ENCODE measurements around the gene SEC14L3.

Gene SEC14L3

GRCh38 chr22:30444632-30445437, 27.0 kb downstream of the SEC14L3 start:
- peak in 9 of 14 donors; percentile 18 to 68 (median 28) for DNase-seq

GRCh38 chr22:30441088-30441487, 30.7 kb downstream of the SEC14L3 start:
- no peak for DNase-seq

GRCh38 chr22:30439836-30440235, 32.0 kb downstream of the SEC14L3 start:
- no peak for DNase-seq

- DNase-seq, result no peak
These were observed 32.6 kb downstream of the SEC14L3 start for GRCh38 chr22:30439226-30439625.

GRCh38 chr22:30438559-30438958, 33.3 kb downstream of the SEC14L3 start:
- no peak for DNase-seq

GRCh38 chr22:30436196-30436595, 35.6 kb downstream of the SEC14L3 start:
- DNase-seq, result no peak

GRCh38 chr22:30435674-30436126, 36.1 kb downstream of the SEC14L3 start:
- DNase-seq, result no peak

- no peak for DNase-seq
These were observed 37.0 kb downstream of the SEC14L3 start for GRCh38 chr22:30434843-30435242.

- DNase-seq, result no peak
These were observed 38.0 kb downstream of the SEC14L3 start for GRCh38 chr22:30433773-30434172.

GRCh38 chr22:30433227-30433626, 38.6 kb downstream of the SEC14L3 start:
- DNase-seq, result no peak

GRCh38 chr22:30432520-30432919, 39.3 kb downstream of the SEC14L3 start:
- DNase-seq, result no peak

GRCh38 chr22:30432096-30432495, 39.7 kb downstream of the SEC14L3 start:
- DNase-seq, result no peak

- DNase-seq, result no peak
These were observed 40.9 kb downstream of the SEC14L3 start for GRCh38 chr22:30430933-30431332.

- no peak for DNase-seq
These were observed 41.9 kb downstream of the SEC14L3 start for GRCh38 chr22:30429887-30430286.

- DNase-seq, result no peak
These were observed 43.9 kb downstream of the SEC14L3 start for GRCh38 chr22:30427871-30428270.

GRCh38 chr22:30426388-30427353, 45.1 kb downstream of the SEC14L3 start:
- peak in 11 of 14 donors; percentile 5 to 62 (median 34) for DNase-seq

- DNase-seq, result peak in 11 of 14 donors; percentile 17 to 53 (median 36)
These were observed 46.0 kb downstream of the SEC14L3 start, which contains the start of gene MTFP1 for GRCh38 chr22:30425616-30426387. TSS of gene MTFP1 (plus strand) at chr22:30425768. CDS start at chr22:30425880, 112 bp downstream.

- DNase-seq, result no peak
These were observed 46.5 kb downstream of the SEC14L3 start for GRCh38 chr22:30425327-30425615.

GRCh38 chr22:30424534-30425326, 47.1 kb downstream of the SEC14L3 start:
- DNase-seq, result peak in 2 of 14 donors; percentile 42 to 66

GRCh38 chr22:30423959-30424533, 47.8 kb downstream of the SEC14L3 start:
- peak; percentile 93 to 99 (median 98) for DNase-seq

Data from C1 segment of cervical spinal cord (tissue), 14 donors.